Endothelial cell of umbilical vein (primary cell): ENCODE measurements around the gene CTBP1. TPM values are rescaled to one million over a fixed set of nuclear protein-coding genes. Genes with fewer than 3 reads are reported as not detected.

Source experiments
- BruUV-seq: library from RNA; stranded (reverse); fragments of 400-500 nt; replicated peaks from 2 replicates; lab custom pipeline; 2021; lab: Mats Ljungman, UMichigan
- CTCF ChIA-PET: fragments of 300-600, 350-600 bp; sonication (Branson Sonifier 250); formaldehyde crosslinking; loops from one replicate; lab custom pipeline; 2021; ENCODE audit warnings: antibody characterized with exemption, inconsistent platforms; lab: Charles Lee
- POLR2A ChIA-PET: fragments of 300-600, 350-600 bp; sonication (Branson Sonifier 250); formaldehyde crosslinking; loops from one replicate; lab custom pipeline; 2021; ENCODE audit warnings: antibody characterized with exemption, inconsistent platforms; lab: Charles Lee
- DNase-seq: peaks from one replicate; pipeline ENCODE4 v3.0.0-alpha.2; 2011; ENCODE audit warnings: low read depth, low spot score
- FAIRE-seq: peaks from 2 replicates; lab custom pipeline; 2011; peaks lifted over from hg19 to GRCh38; lab: Jason Lieb, UNC
- H2AFZ ChIP-seq: 2 replicates; pipeline ENCODE4 v1.6.0; 2012; ENCODE audit warnings: low read depth, low read length, control low read depth, inconsistent platforms
- H3K27ac ChIP-seq: 2 replicates; pipeline ENCODE4 v1.5.1; 2011; ENCODE audit warnings: low read depth, mild to moderate bottlenecking, control low read depth, low read length, moderate library complexity; ENCODE audit not compliant: insufficient read depth
- H3K27me3 ChIP-seq, 2 experiments: 2 replicates each; pipeline versions ENCODE4 v1.6.0 to v1.6.1; 2011; ENCODE audit warnings: low read length in 2 of 2, mixed read lengths in 1 of 2; ENCODE audit not compliant: control insufficient read depth in 2 of 2, insufficient read depth in 2 of 2
- H3K36me3 ChIP-seq, 2 experiments: 2 replicates in 1 of 2; 3 replicates in 1 of 2; pipeline ENCODE4 v1.5.1; 2011; ENCODE audit warnings: low read length in 2 of 2, mild to moderate bottlenecking in 1 of 2, moderate library complexity in 1 of 2; ENCODE audit not compliant: control insufficient read depth in 2 of 2, insufficient read depth in 2 of 2; ENCODE audit errors: extremely low read depth in 1 of 2
- H3K4me1 ChIP-seq: 3 replicates; pipeline ENCODE4 v1.5.1; 2011; ENCODE audit warnings: mild to moderate bottlenecking, low read length; ENCODE audit not compliant: control insufficient read depth, insufficient read depth; ENCODE audit errors: extremely low read depth
- H3K4me2 ChIP-seq: 2 replicates; pipeline ENCODE4 v1.6.1; 2011; ENCODE audit warnings: low read length, control low read depth, mixed read lengths; ENCODE audit not compliant: insufficient read depth
- H3K4me3 ChIP-seq, 3 experiments: fragments of 200-600 bp in 1 of 3; sonication (generic), shearing (Covaris generic) in 1 of 3; replicated peaks in 1 of 3; 2 replicates each; pipeline ENCODE4 v1.5.1; 2011 to 2016; ENCODE audit warnings: control low read depth in 3 of 3, low read length in 3 of 3, mild to moderate bottlenecking in 2 of 3, inconsistent platforms in 1 of 3, low read depth in 1 of 3, moderate library complexity in 1 of 3; ENCODE audit not compliant: insufficient read depth in 1 of 3
- H3K79me2 ChIP-seq: 2 replicates; pipeline ENCODE4 v1.6.0; 2012; ENCODE audit warnings: low read length, inconsistent platforms; ENCODE audit not compliant: control insufficient read depth, insufficient read depth
- H3K9ac ChIP-seq: replicated peaks from 2 replicates; pipeline ENCODE3; 2011; ENCODE audit warnings: low read length, control low read depth; ENCODE audit not compliant: insufficient read depth; ENCODE audit errors: extremely low read depth
- H3K9me1 ChIP-seq: replicated peaks from 3 replicates; pipeline ENCODE4 v1.6.0; 2011; ENCODE audit warnings: mild to moderate bottlenecking, low read length; ENCODE audit not compliant: control insufficient read depth, insufficient read depth; ENCODE audit errors: extremely low read depth
- H3K9me3 ChIP-seq: replicated peaks from 2 replicates; pipeline ENCODE4 v1.5.1; 2012; ENCODE audit warnings: low read length, inconsistent platforms; ENCODE audit not compliant: control insufficient read depth, insufficient read depth
- H4K20me1 ChIP-seq: replicated peaks from 2 replicates; pipeline ENCODE3; 2011; ENCODE audit warnings: mild to moderate bottlenecking, low read length; ENCODE audit not compliant: control insufficient read depth, insufficient read depth; ENCODE audit errors: extremely low read depth
- EZH2 ChIP-seq: IDR thresholded peaks from 2 replicates; pipeline ENCODE4 v1.6.1; 2012; ENCODE audit warnings: borderline replicate concordance, low read depth, mild to moderate bottlenecking, moderate library complexity, low read length, inconsistent platforms; ENCODE audit not compliant: severe bottlenecking
- FOS ChIP-seq: IDR thresholded peaks from 2 replicates; pipeline ENCODE4 v1.6.1; 2011; ENCODE audit warnings: mild to moderate bottlenecking, low read length, moderate library complexity, borderline replicate concordance; ENCODE audit not compliant: insufficient read depth
- GATA2 ChIP-seq: IDR thresholded peaks from 2 replicates; pipeline ENCODE4 v1.7.0; 2011; ENCODE audit warnings: low read depth, mild to moderate bottlenecking, moderate library complexity, mixed read lengths, low read length; ENCODE audit not compliant: insufficient read length, insufficient read depth
- JUN ChIP-seq: IDR thresholded peaks from 2 replicates; pipeline ENCODE4 v1.6.1; 2011; ENCODE audit warnings: borderline replicate concordance, low read depth; ENCODE audit not compliant: insufficient read length, insufficient read depth
- MYC ChIP-seq: IDR thresholded peaks from one replicate; pipeline ENCODE4 v1.6.1; 2011; ENCODE audit warnings: mild to moderate bottlenecking, low read depth, low read length
- POLR2A ChIP-seq: IDR thresholded peaks from 2 replicates; pipeline ENCODE4 v1.6.1; 2012; ENCODE audit warnings: low read depth, mild to moderate bottlenecking, control low read depth, low read length
- POLR2AphosphoS5 ChIP-seq: IDR thresholded peaks from 2 replicates; pipeline ENCODE4 v1.6.1; 2012; ENCODE audit warnings: low read depth, mild to moderate bottlenecking, control low read depth, low read length, moderate library complexity; ENCODE audit not compliant: insufficient read depth
- dilution Hi-C: fragments of 300-500 bp; cut with MboI; formaldehyde crosslinking; loops from one replicate; pipeline ENCODE4 v1.15.0; 2019; ENCODE audit warnings: low sequenced_read_pairs; ENCODE audit not compliant: extremely low pct_ligation_motif_present
- intact Hi-C: fragments of 100-400 bp; cut with micrococcal nuclease; formaldehyde crosslinking; loops from one replicate; pipeline ENCODE4 v1.10.0; 2022
- polyA plus RNA-seq, 4 experiments: library from polyadenylated mRNA; depleted of rRNA in 3 of 4; stranded (reverse) in 3 of 4; unstranded in 1 of 4; fragments of >200 nt; gene quantifications; 2 replicates each; pipeline versions ENCODE4 v1.2.1 to v1.2.3, GENCODE V29; 2011 to 2012; ENCODE audit warnings: missing spikeins in 1 of 4
- total RNA-seq: library from RNA; stranded (reverse); gene quantifications from 2 replicates; pipeline ENCODE4 v1.2.3, GENCODE V29; 2021
- TF ChIP-seq, protein P1 (sequence below): IDR thresholded peaks from 2 replicates; pipeline ENCODE4 v1.6.1; 2011; ENCODE audit not compliant: insufficient read depth, insufficient read length
- TF ChIP-seq, protein P2 (sequence below), 2 donors: IDR thresholded peaks; 1 replicate in 1 of 2; 2 replicates in 1 of 2; pipeline ENCODE4 v1.5.1; 2011; ENCODE audit warnings: low read length in 2 of 2, mild to moderate bottlenecking in 2 of 2, moderate library complexity in 2 of 2, control low read depth in 1 of 2, inconsistent platforms in 1 of 2, low read depth in 1 of 2; ENCODE audit not compliant: insufficient read depth in 1 of 2; ENCODE audit errors: extremely low read depth in 1 of 2

Gene CTBP1
- total and polyA plus RNA-seq, 2 donors (not counting 3 experiments of a cell fraction or from before 2014, with no cell fraction given): 165 to 167 TPM

DNA sequence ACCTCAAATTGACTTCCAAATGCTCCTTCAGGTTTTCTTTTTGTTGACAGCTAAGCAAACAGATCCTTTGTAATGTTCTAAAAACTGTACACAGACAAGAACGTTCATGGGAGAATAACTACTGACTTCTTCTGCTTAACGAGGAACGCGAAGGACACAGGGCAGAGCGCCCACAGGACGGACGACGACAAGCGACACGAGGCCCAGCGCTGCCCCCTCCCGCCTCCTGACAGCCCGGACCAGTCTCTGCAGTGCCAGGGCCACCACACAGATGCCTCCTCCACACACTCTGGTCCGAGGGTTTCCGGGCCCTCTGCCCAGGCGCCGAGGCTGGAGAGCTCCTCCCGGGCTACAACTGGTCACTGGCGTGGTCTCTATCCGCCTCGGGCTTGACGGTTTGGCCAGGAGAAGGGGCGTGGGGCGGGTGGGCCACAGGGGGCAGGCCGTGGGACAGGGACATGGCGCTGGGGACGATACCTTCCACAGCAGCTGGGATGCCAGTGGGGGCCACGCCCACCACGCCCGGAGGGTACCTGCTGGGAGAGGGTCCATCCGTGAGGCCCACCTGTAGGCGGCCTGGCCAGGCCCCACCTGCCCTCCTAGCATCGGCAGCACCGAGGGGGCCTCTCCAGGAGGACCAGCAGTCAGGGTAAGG is 36.9 kb downstream of the CTBP1 start:
- TF ChIP-seq EZH2: no peak
- no peak for TF ChIP-seq POLR2A
- TF ChIP-seq FOS: no peak
- no peak for TF ChIP-seq GATA2
- TF ChIP-seq, protein P1, sequence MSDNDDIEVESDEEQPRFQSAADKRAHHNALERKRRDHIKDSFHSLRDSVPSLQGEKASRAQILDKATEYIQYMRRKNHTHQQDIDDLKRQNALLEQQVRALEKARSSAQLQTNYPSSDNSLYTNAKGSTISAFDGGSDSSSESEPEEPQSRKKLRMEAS: no peak
- TF ChIP-seq JUN: no peak
- TF ChIP-seq, protein P2, sequence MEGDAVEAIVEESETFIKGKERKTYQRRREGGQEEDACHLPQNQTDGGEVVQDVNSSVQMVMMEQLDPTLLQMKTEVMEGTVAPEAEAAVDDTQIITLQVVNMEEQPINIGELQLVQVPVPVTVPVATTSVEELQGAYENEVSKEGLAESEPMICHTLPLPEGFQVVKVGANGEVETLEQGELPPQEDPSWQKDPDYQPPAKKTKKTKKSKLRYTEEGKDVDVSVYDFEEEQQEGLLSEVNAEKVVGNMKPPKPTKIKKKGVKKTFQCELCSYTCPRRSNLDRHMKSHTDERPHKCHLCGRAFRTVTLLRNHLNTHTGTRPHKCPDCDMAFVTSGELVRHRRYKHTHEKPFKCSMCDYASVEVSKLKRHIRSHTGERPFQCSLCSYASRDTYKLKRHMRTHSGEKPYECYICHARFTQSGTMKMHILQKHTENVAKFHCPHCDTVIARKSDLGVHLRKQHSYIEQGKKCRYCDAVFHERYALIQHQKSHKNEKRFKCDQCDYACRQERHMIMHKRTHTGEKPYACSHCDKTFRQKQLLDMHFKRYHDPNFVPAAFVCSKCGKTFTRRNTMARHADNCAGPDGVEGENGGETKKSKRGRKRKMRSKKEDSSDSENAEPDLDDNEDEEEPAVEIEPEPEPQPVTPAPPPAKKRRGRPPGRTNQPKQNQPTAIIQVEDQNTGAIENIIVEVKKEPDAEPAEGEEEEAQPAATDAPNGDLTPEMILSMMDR (IDR thresholded peaks at IDR 0.05; ENCODE audit: extremely low read depth in 1 of 2, insufficient read depth in 1 of 2, low read depth in 1 of 2, low read length in 2 of 2): no peak
- no peak for TF ChIP-seq MYC
- no peak for TF ChIP-seq POLR2AphosphoS5
- no peak overlapping the region for H3K27ac ChIP-seq
- H3K4me3 ChIP-seq: no peak overlapping the region
- POLR2A ChIA-PET: no interaction called here
- no peaks in the 10 kb centered on the region for H3K27me3 ChIP-seq
- no peaks in the 10 kb centered on the region for H4K20me1 ChIP-seq
- CTCF ChIA-PET: interaction anchor here (0.9 kb wide), 1 partner anchor 12 kb away, joined by 3 read pairs; no protein-coding TSS in a partner anchor
- H3K9me1 ChIP-seq: no peaks in the 10 kb centered on the region
- H2AFZ ChIP-seq: no peak overlapping the region
- H3K4me2 ChIP-seq: no peak overlapping the region
- FAIRE-seq (no peak), DNase-seq (no peak)
- H3K36me3 ChIP-seq: peaks cover 8 to 35% of the 10 kb centered on the region in 2 experiments
- no peaks in the 10 kb centered on the region for H3K4me1 ChIP-seq
- no peak overlapping the region for H3K9ac ChIP-seq
- dilution Hi-C loops: no loop called here
- no TSS peak for BruUV-seq
- H3K9me3 ChIP-seq: no peaks in the 10 kb centered on the region
- intact Hi-C loops: no loop called here
- H3K79me2 ChIP-seq: no peaks in the 10 kb centered on the region
